ENCODE measurements around the gene HIRA.

DNA sequence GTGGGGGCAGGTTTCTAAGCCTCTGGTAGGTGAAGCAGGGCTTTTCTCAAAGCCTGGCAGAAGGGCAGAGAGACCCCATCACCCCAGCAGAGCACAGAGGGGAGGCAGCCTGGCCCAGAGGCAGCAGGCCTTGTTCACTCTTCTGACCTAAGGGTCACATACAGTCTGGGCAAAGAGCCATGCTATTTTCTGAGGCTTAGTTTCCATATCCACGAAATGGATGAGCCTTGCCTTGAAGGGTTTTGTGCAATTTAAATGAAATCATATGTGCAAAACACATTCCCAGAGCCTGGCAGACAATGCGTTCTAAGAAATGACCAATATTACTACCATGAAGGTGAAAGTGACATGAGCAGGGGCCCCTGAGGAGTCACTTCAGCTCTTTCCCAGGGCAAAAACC is 44.5 kb downstream of the HIRA start:
- TF ChIP-seq, protein P1, sequence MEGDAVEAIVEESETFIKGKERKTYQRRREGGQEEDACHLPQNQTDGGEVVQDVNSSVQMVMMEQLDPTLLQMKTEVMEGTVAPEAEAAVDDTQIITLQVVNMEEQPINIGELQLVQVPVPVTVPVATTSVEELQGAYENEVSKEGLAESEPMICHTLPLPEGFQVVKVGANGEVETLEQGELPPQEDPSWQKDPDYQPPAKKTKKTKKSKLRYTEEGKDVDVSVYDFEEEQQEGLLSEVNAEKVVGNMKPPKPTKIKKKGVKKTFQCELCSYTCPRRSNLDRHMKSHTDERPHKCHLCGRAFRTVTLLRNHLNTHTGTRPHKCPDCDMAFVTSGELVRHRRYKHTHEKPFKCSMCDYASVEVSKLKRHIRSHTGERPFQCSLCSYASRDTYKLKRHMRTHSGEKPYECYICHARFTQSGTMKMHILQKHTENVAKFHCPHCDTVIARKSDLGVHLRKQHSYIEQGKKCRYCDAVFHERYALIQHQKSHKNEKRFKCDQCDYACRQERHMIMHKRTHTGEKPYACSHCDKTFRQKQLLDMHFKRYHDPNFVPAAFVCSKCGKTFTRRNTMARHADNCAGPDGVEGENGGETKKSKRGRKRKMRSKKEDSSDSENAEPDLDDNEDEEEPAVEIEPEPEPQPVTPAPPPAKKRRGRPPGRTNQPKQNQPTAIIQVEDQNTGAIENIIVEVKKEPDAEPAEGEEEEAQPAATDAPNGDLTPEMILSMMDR (IDR thresholded peaks at IDR 0.05; ENCODE audit: insufficient read depth, low read length, poor library complexity, severe bottlenecking), result no peak
- no peak for TF ChIP-seq EZH2phosphoT487 (conservative IDR thresholded peaks at IDR 0.05; ENCODE audit: low read length)
